Osteoblast (primary cell): ENCODE results near the gene AKNAD1. TPM values are rescaled to one million over a fixed set of nuclear protein-coding genes. Genes with fewer than 3 reads are reported as not detected.
"Not testable (repeated sequence)": the region's sequence is repeated elsewhere in the genome, so short reads cannot be mapped to it uniquely, and the experiment has no call there.

Source experiments
- DNase-seq: peaks from one replicate; pipeline ENCODE4 v3.0.0; 2011; ENCODE audit warnings: low spot score, mixed read lengths; ENCODE audit not compliant: insufficient read length; ENCODE audit errors: missing footprints
- H2AFZ ChIP-seq: 2 replicates; pipeline ENCODE4 v1.6.0; 2011; ENCODE audit warnings: mild to moderate bottlenecking, low read length
- H3K27ac ChIP-seq: 2 replicates; pipeline ENCODE4 v1.5.1; 2011; ENCODE audit warnings: mild to moderate bottlenecking, low read depth, low read length, moderate library complexity
- H3K27me3 ChIP-seq: 2 replicates; pipeline ENCODE4 v1.6.0; 2012; ENCODE audit warnings: mild to moderate bottlenecking, control low read depth, inconsistent platforms, low read length, moderate library complexity; ENCODE audit not compliant: insufficient read depth
- H3K36me3 ChIP-seq: 2 replicates; pipeline ENCODE4 v1.5.1; 2011; ENCODE audit warnings: mild to moderate bottlenecking, low read length, control low read depth, moderate library complexity; ENCODE audit not compliant: insufficient read depth
- H3K4me1 ChIP-seq: 2 replicates; pipeline ENCODE4 v1.5.1; 2011; ENCODE audit warnings: mild to moderate bottlenecking, low read length, control low read depth, moderate library complexity; ENCODE audit not compliant: insufficient read depth
- H3K4me2 ChIP-seq: 2 replicates; pipeline ENCODE4 v1.6.0; 2011; ENCODE audit warnings: mild to moderate bottlenecking, low read length; ENCODE audit not compliant: insufficient read depth
- H3K4me3 ChIP-seq: fragments of 200-600 bp; sonication (generic); 3 replicates; pipeline ENCODE4 v1.5.1; 2012; ENCODE audit warnings: mild to moderate bottlenecking, low read length, inconsistent platforms; ENCODE audit not compliant: insufficient read depth
- H3K79me2 ChIP-seq: 2 replicates; pipeline ENCODE4 v1.6.0; 2012; ENCODE audit warnings: mild to moderate bottlenecking, low read length, control low read depth, inconsistent platforms; ENCODE audit not compliant: insufficient read depth
- H3K9me3 ChIP-seq: 2 replicates; pipeline ENCODE4 v1.5.1; 2011; ENCODE audit warnings: low read depth, low read length, control low read depth
- H4K20me1 ChIP-seq: 2 replicates; pipeline ENCODE4 v1.6.0; 2012; ENCODE audit warnings: mild to moderate bottlenecking, low read length, control low read depth; ENCODE audit not compliant: insufficient read depth
- CTCF ChIP-seq: IDR thresholded peaks from 2 replicates; pipeline ENCODE4 v1.5.1; 2011; ENCODE audit warnings: mild to moderate bottlenecking, low read depth, low read length, moderate library complexity; ENCODE audit errors: extremely low read depth
- total RNA-seq: library from RNA; depleted of rRNA; stranded (reverse); fragments of >200 nt; gene quantifications from 2 replicates; pipeline ENCODE4 v1.2.3, GENCODE V29; 2012

AKNAD1 gene
- total RNA-seq, 1 donor: not detected

GRCh38 chr1:108791790-108792189 is 65.1 kb downstream of the AKNAD1 start:
- TF ChIP-seq CTCF: no peak
- Histone ChIP-seq H3K36me3 (peaks cover 33% of the 10 kb centered on the region), H3K27ac (no peak overlapping the region)

GRCh38 chr1:108785880-108786279 is 71.0 kb downstream of the AKNAD1 start:
- no peak for TF ChIP-seq CTCF
- Histone ChIP-seq H3K9me3 (peaks cover 9% of the 10 kb centered on the region), H2AFZ (no peak overlapping the region), H3K36me3 (peaks cover 47% of the 10 kb centered on the region), H3K4me1 (no peaks in the 10 kb centered on the region), H3K27ac (no peak overlapping the region), H3K4me3 (no peak overlapping the region), H3K27me3 (no peaks in the 10 kb centered on the region), H3K4me2 (no peak overlapping the region), H4K20me1 (no peaks in the 10 kb centered on the region), H3K79me2 (no peaks in the 10 kb centered on the region)
- DNase-seq: no peak

More at GRCh38 chr1:108791790-108792189, 65.1 kb downstream of the AKNAD1 start:
- H3K9me3 ChIP-seq: no peaks in the 10 kb centered on the region
- H2AFZ ChIP-seq: no peak overlapping the region
- H3K4me1 ChIP-seq: no peaks in the 10 kb centered on the region
- no peak for DNase-seq
- H3K4me2 ChIP-seq: no peak overlapping the region
- no peaks in the 10 kb centered on the region for H3K27me3 ChIP-seq
- H3K4me3 ChIP-seq: no peak overlapping the region
- no peaks in the 10 kb centered on the region for H3K79me2 ChIP-seq
- no peaks in the 10 kb centered on the region for H4K20me1 ChIP-seq

GRCh38 chr1:108785264-108785663 is 71.6 kb downstream of the AKNAD1 start:
- DNase-seq: no peak
- Histone ChIP-seq H3K79me2 (no peaks in the 10 kb centered on the region), H2AFZ (no peak overlapping the region), H3K27me3 (no peaks in the 10 kb centered on the region), H4K20me1 (no peaks in the 10 kb centered on the region), H3K4me3 (no peak overlapping the region), H3K36me3 (peaks cover 46% of the 10 kb centered on the region), H3K9me3 (peaks cover 9% of the 10 kb centered on the region), H3K27ac (no peak overlapping the region), H3K4me2 (no peak overlapping the region), H3K4me1 (no peaks in the 10 kb centered on the region)
- TF ChIP-seq CTCF: no peak

- not testable (repeated sequence) for H3K4me3 ChIP-seq, H3K79me2 ChIP-seq, H4K20me1 ChIP-seq, H3K27me3 ChIP-seq, DNase-seq, H3K4me2 ChIP-seq, H3K4me1 ChIP-seq, H2AFZ ChIP-seq, H3K9me3 ChIP-seq, H3K27ac ChIP-seq
- H3K36me3 ChIP-seq: peaks cover 73% of the 10 kb centered on the region
Observed at GRCh38 chr1:108781575-108781944, 75.3 kb downstream of the AKNAD1 start.
